HG03064 (cell line): ENCODE data around the gene SCYGR3.
"Not testable (repeated sequence)": the region's sequence is repeated elsewhere in the genome, so short reads cannot be mapped to it uniquely, and the experiment has no call there.

ENCODE experiments used
- ATAC-seq: cut with Tn5 transposase; IDR thresholded peaks from one replicate; pipeline ENCODE4 v1.9.1; 2021; ENCODE audit warnings: low read depth; ENCODE audit not compliant: unreplicated experiment

Gene SCYGR3

GRCh38 chr2:227614246-227614645, 394 bp downstream of the SCYGR3 start:
- no peak for ATAC-seq

- no peak for ATAC-seq
These were observed 1.4 kb downstream of the SCYGR3 start for GRCh38 chr2:227613272-227613660.

- ATAC-seq = no peak
These were observed 1.9 kb downstream of the SCYGR3 start for GRCh38 chr2:227612546-227613271.

- no peak for ATAC-seq
These were observed 4.5 kb downstream of the SCYGR3 start for GRCh38 chr2:227610123-227610522.

- ATAC-seq = no peak
These were observed 5.9 kb downstream of the SCYGR3 start for GRCh38 chr2:227608561-227609338.

GRCh38 chr2:227607941-227608340, 6.7 kb downstream of the SCYGR3 start:
- no peak for ATAC-seq

GRCh38 chr2:227606476-227606875, 8.2 kb downstream of the SCYGR3 start:
- no peak for ATAC-seq

- ATAC-seq = no peak
These were observed 12.3 kb downstream of the SCYGR3 start for GRCh38 chr2:227602358-227602757.

GRCh38 chr2:227598835-227599503, 15.7 kb downstream of the SCYGR3 start, which contains the start of gene SCYGR2:
Gene SCYGR2, plus strand, starts transcription at chr2:227598893. Its CDS starts 0 bp downstream, at chr2:227598893.
- not testable (repeated sequence) for ATAC-seq

GRCh38 chr2:227597998-227598397, 16.6 kb downstream of the SCYGR3 start:
- ATAC-seq = no peak

- no peak for ATAC-seq
These were observed 17.6 kb downstream of the SCYGR3 start for GRCh38 chr2:227597036-227597435.

- ATAC-seq = no peak
These were observed 18.8 kb downstream of the SCYGR3 start for GRCh38 chr2:227595797-227596196.

- no peak for ATAC-seq
These were observed 21.8 kb downstream of the SCYGR3 start for GRCh38 chr2:227592694-227593387.

GRCh38 chr2:227582369-227582768, 32.3 kb downstream of the SCYGR3 start:
- no peak for ATAC-seq

- ATAC-seq = no peak
These were observed 34.8 kb downstream of the SCYGR3 start for GRCh38 chr2:227579791-227580190.

GRCh38 chr2:227578642-227579041, 36.0 kb downstream of the SCYGR3 start:
- no peak for ATAC-seq

- ATAC-seq = no peak
These were observed 37.1 kb downstream of the SCYGR3 start for GRCh38 chr2:227577555-227577954.

- ATAC-seq = no peak
These were observed 37.8 kb downstream of the SCYGR3 start for GRCh38 chr2:227576812-227577211.

- no peak for ATAC-seq
These were observed 38.5 kb downstream of the SCYGR3 start for GRCh38 chr2:227576110-227576509.

- ATAC-seq = no peak
These were observed 44.0 kb downstream of the SCYGR3 start for GRCh38 chr2:227570615-227571014.

GRCh38 chr2:227568852-227569169, 45.8 kb downstream of the SCYGR3 start:
- ATAC-seq = no peak
